IMR-90 (cell line): ENCODE results near the gene MED26. TPM values are rescaled to one million over a fixed set of nuclear protein-coding genes. Genes with fewer than 3 reads are reported as not detected.
A peak's percentile ranks its signal among the peaks of the same experiment; 100 is the strongest.

Source experiments
- ATAC-seq: fragments of 200-7000 bp; cut with Tn5 transposase; 2 replicates; pipeline ENCODE4 v1.9.1; 2020; ENCODE audit warnings: low read depth, mild to moderate bottlenecking, moderate library complexity
- Bru-seq: library from RNA; stranded (reverse); fragments of 400-500 nt; gene quantifications from one replicate; lab custom pipeline; 2021; lab: Mats Ljungman, UMichigan
- BruChase-seq, 2 experiments: library from RNA; stranded (reverse); fragments of 400-500 nt; gene quantifications; one replicate each; lab custom pipeline; 2021; lab: Mats Ljungman, UMichigan
- BruUV-seq: library from RNA; stranded (reverse); fragments of 400-500 nt; replicated peaks from 2 replicates; lab custom pipeline; 2021; lab: Mats Ljungman, UMichigan
- CTCF ChIA-PET: fragments of 300-600 bp; formaldehyde crosslinking; extraction: SDS; loops from one replicate; lab custom pipeline; 2021; ENCODE audit warnings: antibody characterized with exemption; lab: Yijun Ruan, JAX
- POLR2A ChIA-PET: fragments of 300-600 bp; sonication (Branson Sonifier 250); formaldehyde crosslinking; loops from one replicate; lab custom pipeline; 2022; ENCODE audit warnings: antibody characterized with exemption; ENCODE audit not compliant: unreplicated experiment; lab: Charles Lee
- DNase-seq: peaks from one replicate; pipeline ENCODE4 v3.0.0; 2013
- H2AFZ ChIP-seq: replicated peaks from 2 replicates; pipeline ENCODE3; 2013; ENCODE audit warnings: low read length, mild to moderate bottlenecking; ENCODE audit not compliant: poor library complexity
- H2AK5ac ChIP-seq: 2 replicates; pipeline ENCODE4 v1.6.1; 2013; ENCODE audit warnings: low read depth, low read length, inconsistent platforms
- H2AK9ac ChIP-seq: replicated peaks from 2 replicates; pipeline ENCODE3; 2013; ENCODE audit warnings: mild to moderate bottlenecking, low read depth, low read length, moderate library complexity; ENCODE audit not compliant: poor library complexity
- H2BK120ac ChIP-seq: 2 replicates; pipeline ENCODE4 v1.6.1; 2013; ENCODE audit warnings: low read depth, low read length, inconsistent platforms
- H2BK15ac ChIP-seq: 3 replicates; pipeline ENCODE4 v1.6.1; 2013; ENCODE audit warnings: low read depth, low read length, inconsistent platforms
- H2BK20ac ChIP-seq: 2 replicates; pipeline ENCODE4 v1.6.1; 2013; ENCODE audit warnings: low read depth, mild to moderate bottlenecking, inconsistent platforms, low read length, moderate library complexity
- H2BK5ac ChIP-seq: 2 replicates; pipeline ENCODE4 v1.6.1; 2013; ENCODE audit warnings: mild to moderate bottlenecking, low read depth, low read length, inconsistent platforms; ENCODE audit not compliant: poor library complexity, severe bottlenecking
- H3K14ac ChIP-seq: replicated peaks from 2 replicates; pipeline ENCODE4 v1.6.1; 2013; ENCODE audit warnings: low read depth, low read length, inconsistent platforms
- H3K18ac ChIP-seq: 2 replicates; pipeline ENCODE4 v1.6.1; 2013; ENCODE audit warnings: low read depth, low read length, control low read depth
- H3K23ac ChIP-seq: 2 replicates; pipeline ENCODE4 v1.6.1; 2013; ENCODE audit warnings: low read depth, low read length, inconsistent platforms
- H3K27ac ChIP-seq: 2 replicates; pipeline ENCODE4 v1.5.1; 2013; ENCODE audit warnings: mild to moderate bottlenecking, control low read depth, low read length; ENCODE audit not compliant: insufficient read depth
- H3K27me3 ChIP-seq: 2 replicates; pipeline ENCODE4 v1.6.1; 2013; ENCODE audit warnings: low read length; ENCODE audit not compliant: control insufficient read depth, insufficient read depth
- H3K36me3 ChIP-seq: 2 replicates; pipeline ENCODE4 v1.6.1; 2013; ENCODE audit warnings: low read length, mixed read lengths; ENCODE audit not compliant: control insufficient read depth, insufficient read depth
- H3K4ac ChIP-seq: 2 replicates; pipeline ENCODE4 v1.6.1; 2013; ENCODE audit warnings: low read depth, low read length, inconsistent platforms
- H3K4me1 ChIP-seq: 2 replicates; pipeline ENCODE4 v1.6.1; 2013; ENCODE audit warnings: low read length, mixed read lengths; ENCODE audit not compliant: control insufficient read depth, insufficient read depth
- H3K4me2 ChIP-seq: 2 replicates; pipeline ENCODE4 v1.6.1; 2013; ENCODE audit warnings: low read depth, mild to moderate bottlenecking, control low read depth, low read length, moderate library complexity
- H3K4me3 ChIP-seq: 2 replicates; pipeline ENCODE4 v1.5.1; 2013; ENCODE audit warnings: low read depth, mild to moderate bottlenecking, control low read depth, low read length, moderate library complexity; ENCODE audit not compliant: insufficient read depth
- H3K56ac ChIP-seq: 2 replicates; pipeline ENCODE4 v1.6.1; 2013; ENCODE audit warnings: low read length, inconsistent platforms; ENCODE audit not compliant: insufficient read depth; ENCODE audit errors: extremely low read depth
- H3K79me1 ChIP-seq, 2 experiments: 2 replicates each; pipeline ENCODE4 v1.6.1; 2013; ENCODE audit warnings: low read length in 2 of 2, inconsistent platforms in 1 of 2, low read depth in 1 of 2
- H3K9ac ChIP-seq: 2 replicates; pipeline ENCODE4 v1.6.1; 2013; ENCODE audit warnings: low read depth, low read length, control low read depth
- H3K9me1 ChIP-seq: 2 replicates; pipeline ENCODE4 v1.6.1; 2013; ENCODE audit warnings: low read length, inconsistent platforms; ENCODE audit not compliant: insufficient read depth
- H3K9me3 ChIP-seq: 2 replicates; pipeline ENCODE4 v1.6.1; 2013; ENCODE audit warnings: low read length; ENCODE audit not compliant: control insufficient read depth, insufficient read depth
- H4K20me1 ChIP-seq: 2 replicates; pipeline ENCODE4 v1.6.1; 2013; ENCODE audit warnings: low read length, inconsistent platforms; ENCODE audit not compliant: insufficient read depth
- H4K5ac ChIP-seq: 2 replicates; pipeline ENCODE4 v1.6.1; 2013; ENCODE audit warnings: mild to moderate bottlenecking, low read depth, low read length, control low read depth
- H4K8ac ChIP-seq, 2 experiments: 2 replicates each; pipeline ENCODE4 v1.6.1; 2013; ENCODE audit warnings: low read depth in 2 of 2, low read length in 2 of 2, control low read depth in 1 of 2, inconsistent platforms in 1 of 2
- H4K91ac ChIP-seq: 2 replicates; pipeline ENCODE4 v1.6.1; 2013; ENCODE audit warnings: low read depth, low read length, inconsistent platforms; ENCODE audit not compliant: insufficient read depth
- CEBPB ChIP-seq: IDR thresholded peaks from 2 replicates; pipeline ENCODE4 v1.6.1; 2012; ENCODE audit warnings: low read depth, low read length, improper control_type of control experiment
- CHD1 ChIP-seq: IDR thresholded peaks from 2 replicates; pipeline ENCODE4 v1.6.1; 2012; ENCODE audit warnings: low read depth, low read length, improper control_type of control experiment
- CTCF ChIP-seq: conservative IDR thresholded peaks from 2 replicates; pipeline ENCODE4 v1.5.1; 2012; ENCODE audit warnings: mild to moderate bottlenecking, low read depth, low read length, improper control_type of control experiment
- ELK1 ChIP-seq: fragments of 150-350 bp; IDR thresholded peaks from 2 replicates; pipeline ENCODE4 v1.6.1; 2016; ENCODE audit warnings: low read depth, mild to moderate bottlenecking, low read length, moderate library complexity, borderline replicate concordance
- FOS ChIP-seq: fragments of 150-350 bp; IDR thresholded peaks from 2 replicates; pipeline ENCODE4 v1.6.1; 2016; ENCODE audit warnings: low read depth, low read length
- MAZ ChIP-seq: IDR thresholded peaks from 2 replicates; pipeline ENCODE4 v1.6.1; 2012; ENCODE audit warnings: low read depth, mild to moderate bottlenecking, low read length, improper control_type of control experiment, moderate library complexity, borderline replicate concordance
- MXI1 ChIP-seq: IDR thresholded peaks from 2 replicates; pipeline ENCODE4 v1.6.1; 2012; ENCODE audit warnings: low read depth, mild to moderate bottlenecking, low read length, moderate library complexity, borderline replicate concordance
- NFE2L2 ChIP-seq: fragments of 150-350 bp; IDR thresholded peaks from 2 replicates; pipeline ENCODE4 v1.6.1; 2016; ENCODE audit warnings: low read depth, mild to moderate bottlenecking, low read length
- POLR2A ChIP-seq: IDR thresholded peaks from 2 replicates; pipeline ENCODE4 v1.6.1; 2012; ENCODE audit warnings: mild to moderate bottlenecking, low read depth, low read length
- RFX5 ChIP-seq: IDR thresholded peaks from 2 replicates; pipeline ENCODE4 v1.8.0; 2012; ENCODE audit warnings: low read depth, mild to moderate bottlenecking, low read length, moderate library complexity
- SMC3 ChIP-seq: fragments of 150-350 bp; IDR thresholded peaks from 2 replicates; pipeline ENCODE4 v1.6.1; 2016; ENCODE audit warnings: low read depth, mild to moderate bottlenecking, antibody characterized with exemption, low read length, moderate library complexity
- WGBS, 2 experiments: methylation state at CpG; one replicate each; pipeline versions ENCODE4 v1.1.5 to v1.1.7; 2013; ENCODE audit warnings: missing lambda C conversion rate in 2 of 2; ENCODE audit not compliant: insufficient read length in 1 of 2; ENCODE audit errors: extremely low coverage in 2 of 2; 5-methylcytosine and 5-hydroxymethylcytosine counted together
- dilution Hi-C: fragments of 300-500 bp; cut with HindIII; formaldehyde crosslinking; loops from one replicate; pipeline ENCODE4 v1.14.3; 2018; ENCODE audit warnings: low sequenced_read_pairs; ENCODE audit not compliant: unreplicated experiment
- in situ Hi-C: fragments of 300-500 bp; cut with MboI; formaldehyde crosslinking; loops from 3 replicates; pipeline ENCODE4 v1.14.3; 2019; ENCODE audit warnings: low sequenced_read_pairs, inconsistent platforms, mixed read lengths
- intact Hi-C: fragments of 100-400 bp; cut with micrococcal nuclease; formaldehyde crosslinking; loops from 2 replicates; pipeline ENCODE4 v1.10.0; 2022
- long read RNA-seq: library from polyadenylated mRNA; unstranded; transcript quantifications from one replicate; pipeline ENCODE4 v2.0.0, GENCODE V29; 2021; ENCODE audit not compliant: unreplicated experiment
- polyA plus RNA-seq, 3 experiments: library from polyadenylated mRNA; depleted of rRNA; stranded (reverse); fragments of >200 nt; gene quantifications; 2 replicates each; pipeline ENCODE4 v1.2.3, GENCODE V29; 2012; ENCODE audit warnings: low replicate concordance in 1 of 3
- total RNA-seq: library from RNA; depleted of rRNA; stranded (reverse); fragments of >200 nt; gene quantifications from 2 replicates; pipeline ENCODE4 v1.2.3, GENCODE V29; 2012; rRNA removed

Gene MED26
- total RNA-seq (2.0 and 2.8 TPM in 2 replicates), polyA plus RNA-seq (2012; rRNA removed) (4.0 and 4.9 TPM in 2 replicates), Bru-seq, nascent RNA (percentile 67 among the genes with signal in this experiment), BruChase-seq, experiment 1, labeled RNA remaining after a 6-hour chase (percentile 55 among the genes with signal in this experiment), BruChase-seq, experiment 2, labeled RNA remaining after a 2-hour chase (percentile 60 among the genes with signal in this experiment)
- polyA plus RNA-seq (2012; cell fraction: cytosol; rRNA removed), result 2.8 and 5.3 TPM in 2 replicates
- 7.1 and 11.7 TPM in 2 replicates for polyA plus RNA-seq (2012; cell fraction: nucleus; rRNA removed; ENCODE audit: low replicate concordance)
- long read RNA-seq, transcript MED26-202 (1 exons, 3,871 nt), result major isoform, 6 of 7 reads
- long read RNA-seq, partial matches to known transcripts, result 0 of 7 reads
- long read RNA-seq, other reads (novel, unspliced or antisense), result 0 of 7 reads

GRCh38 chr19:16628183-16628983 lies at the start of gene MED26:
TSS of gene MED26 (minus strand) at chr19:16628204. CDS start at chr19:16627943, 261 bp downstream.
- CTCF ChIA-PET, result no interaction called here
- ATAC-seq, result peak; percentile 91
- H3K27ac ChIP-seq, result peak within 1 kb of the TSS; percentile 90
- TF ChIP-seq MXI1 (peak; percentile 58; the same call in 1 of the 2 replicates), CHD1 (no peak), NFE2L2 (no peak), POLR2A (peak; percentile 94), CEBPB (no peak), FOS (no peak), RFX5 (no peak), SMC3 (no peak), CTCF (no peak), ELK1 (no peak), MAZ (peak; percentile 93; the same call in 1 of the 2 replicates)

More at GRCh38 chr19:16628183-16628983, at the start of gene MED26:
- peak; percentile 90 for DNase-seq
- Histone ChIP-seq H3K79me1 (peaks cover 9 to 68% of the 10 kb centered on the region in 2 experiments), H2AK5ac (peak within 1 kb of the TSS; percentile 92), H4K91ac (peak within 1 kb of the TSS; percentile 88), H2AFZ (peak within 1 kb of the TSS; percentile 98), H3K4me2 (peak within 1 kb of the TSS; percentile 93), H3K9me1 (no peaks in the 10 kb centered on the region; the same call in 1 of the 2 replicates), H2BK20ac (no peak within 1 kb of the TSS), H3K23ac (peak within 1 kb of the TSS; percentile 93), H4K5ac (peak within 1 kb of the TSS; percentile 36), H3K4ac (peak within 1 kb of the TSS; percentile 90), H4K20me1 (peaks cover 53% of the 10 kb centered on the region), H2BK15ac (no peak within 1 kb of the TSS; the same call in 2 of the 3 replicates), H3K36me3 (peaks cover 19% of the 10 kb centered on the region), H3K27me3 (no peaks in the 10 kb centered on the region), H3K18ac (peak within 1 kb of the TSS; percentile 61), H3K9ac (peak within 1 kb of the TSS; percentile 93), H3K56ac (peak within 1 kb of the TSS; percentile 84), H3K4me1 (0 out of 2 replicates have a peak, but pooled peaks cover 2% of the 10 kb centered on the region), H3K9me3 (no peaks in the 10 kb centered on the region), H3K4me3 (peak within 1 kb of the TSS; percentile 95), H2BK5ac (peak within 1 kb of the TSS; percentile 90), H3K14ac (peak within 1 kb of the TSS; percentile 88), H4K8ac (peak within 1 kb of the TSS; percentile 60 to 93), H2AK9ac (peak within 1 kb of the TSS; percentile 97), H2BK120ac (peak within 1 kb of the TSS; percentile 51; the same call in 1 of the 2 replicates)
- POLR2A ChIA-PET, result interaction anchor here (0.6 to 1.0 kb wide), 3 partner anchors 32 to 43 kb away, joined by 3 to 12 read pairs (median 5); partner anchors contain the start of gene TMEM38A
- 0% methylated on average over 51 of the region's 98 CpGs; no CpG with 5 or more reads in 1 of the 2 experiments for WGBS, 2 experiments
- BruUV-seq, result no TSS peak
- in situ Hi-C loops, result loop anchor here (5.0 kb wide), 1 partner anchor 46 kb away; no protein-coding TSS in a partner anchor
- dilution Hi-C loops, result no loop called here
- intact Hi-C loops, result loop anchor here (2.0 to 5.0 kb wide), 2 partner anchors 56 to 86 kb away; partner anchors contain the start of genes CHERP and SLC35E1
